Measurements from ENCODE around the gene FAM89B. TPM values are rescaled to one million over a fixed set of nuclear protein-coding genes. Genes with fewer than 3 reads are reported as not detected.

FAM89B gene
- total and polyA plus RNA-seq, 2 of the 8 experiments (the other 6 are each of a cell fraction or from before 2014, with no cell fraction given): 15.8 to 32.4 TPM

DNA sequence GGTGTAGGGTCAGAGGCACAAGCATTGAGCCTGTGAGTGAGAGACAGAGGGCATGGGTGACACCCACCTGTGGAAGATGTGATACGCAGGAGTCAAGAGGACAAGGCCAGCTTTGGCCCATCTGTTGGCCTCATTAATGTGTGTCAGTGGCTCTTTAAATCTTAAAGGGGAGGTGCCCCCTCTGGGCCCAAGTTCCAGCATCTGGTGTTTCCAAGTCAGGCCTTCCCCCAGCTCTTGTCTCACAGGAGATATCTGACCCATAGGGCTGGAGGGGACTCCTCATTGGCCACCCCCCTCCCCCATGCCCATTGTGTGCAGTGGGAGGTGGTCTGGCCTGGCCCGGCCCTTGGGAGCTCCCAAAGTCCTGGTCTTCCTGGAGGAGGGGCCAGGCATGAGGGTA lies 14.3 kb downstream of the FAM89B start:
- H3K14ac ChIP-seq (ENCODE audit: insufficient read length): no peak overlapping the region
- TF ChIP-seq JUND (IDR thresholded peaks at IDR 0.05; ENCODE audit: low read length): no peak
- TF ChIP-seq BACH1 (IDR thresholded peaks at IDR 0.05; ENCODE audit: low read length): no peak
- TF ChIP-seq, protein P1, sequence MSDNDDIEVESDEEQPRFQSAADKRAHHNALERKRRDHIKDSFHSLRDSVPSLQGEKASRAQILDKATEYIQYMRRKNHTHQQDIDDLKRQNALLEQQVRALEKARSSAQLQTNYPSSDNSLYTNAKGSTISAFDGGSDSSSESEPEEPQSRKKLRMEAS (IDR thresholded peaks at IDR 0.05): no peak
- H3K4me3 ChIP-seq (ENCODE audit: extremely low read depth in 1 of 4, insufficient read depth in 2 of 4, low read depth in 3 of 4, low read length in 4 of 4): no peak overlapping the region
- no peak overlapping the region for H3K4ac ChIP-seq (replicated peaks; ENCODE audit: insufficient read length, low read depth, low read length)
- ChIA-PET CTCF (ENCODE audit: partially characterized antibody) (interaction anchor here (1.0 to 14.5 kb wide), 15 partner anchors 7 to 696 kb away, joined by 3 to 227 read pairs (median 19); partner anchors contain the start of genes EHBP1L1, FAM89B, KCNK7 and ZNRD2), POLR2A (ENCODE audit: partially characterized antibody) (interaction anchor here (0.9 to 4.4 kb wide), 4 partner anchors 10 to 14 kb away, joined by 3 to 36 read pairs (median 18); partner anchors contain the start of genes EHBP1L1 and FAM89B)
- no peaks in the 10 kb centered on the region for H3K9me3 ChIP-seq (ENCODE audit: insufficient read depth in 2 of 2, low read depth in 1 of 2, low read length in 1 of 2)
- H2AFZ ChIP-seq (ENCODE audit: low read length): no peak overlapping the region
- 0 out of 4 replicates have a peak overlapping the region, but pooled peaks of 1 of the 2 experiments have one; percentile 12 for H3K4me2 ChIP-seq (ENCODE audit: insufficient read depth in 1 of 2, low read depth in 2 of 2, low read length in 2 of 2)
- no peaks in the 10 kb centered on the region for H3K79me1 ChIP-seq (ENCODE audit: low read depth, low read length)
- H3K79me2 ChIP-seq (ENCODE audit: control insufficient read depth in 1 of 2, insufficient read depth in 2 of 2, low read length in 2 of 2): no peaks in the 10 kb centered on the region
- H3K56ac ChIP-seq (replicated peaks; ENCODE audit: insufficient read length, low read depth, low read length): no peak overlapping the region
- H3K18ac ChIP-seq (ENCODE audit: extremely low read depth, low read length): no peak overlapping the region
- H4K5ac ChIP-seq (ENCODE audit: insufficient read length, low read depth, low read length): no peak overlapping the region
- H4K91ac ChIP-seq (replicated peaks; ENCODE audit: insufficient read length, low read length): no peak overlapping the region
- 0 out of 2 replicates have a peak overlapping the region, but pooled peaks have one; percentile 36 for H2BK15ac ChIP-seq (ENCODE audit: low read length)
- FAIRE-seq (no peak), DNase-seq (ENCODE audit: low read depth in 1 of 2, low spot score in 2 of 2) (no peak)
- H3K27me3 ChIP-seq (replicated peaks in 1 of 4; ENCODE audit: control insufficient read depth in 3 of 4, extremely low read depth in 1 of 4, insufficient read depth in 3 of 4, low read length in 3 of 4): peaks cover 20 to 58% (median 47%) of the 10 kb centered on the region in 4 experiments
- no peak overlapping the region for H2BK120ac ChIP-seq (replicated peaks; ENCODE audit: low read depth, low read length)
- H2BK20ac ChIP-seq (ENCODE audit: low read length): no peak overlapping the region
- H4K8ac ChIP-seq (ENCODE audit: extremely low read depth, insufficient read depth, low read length): no peak overlapping the region; the same call in 1 of the 2 replicates
- H3K27ac ChIP-seq (ENCODE audit: low read depth, low read length): no peak overlapping the region
- H3K23me2 ChIP-seq (ENCODE audit: low read depth, low read length): peaks cover 4% of the 10 kb centered on the region; the same call in 1 of the 2 replicates
- no peaks in the 10 kb centered on the region for H3K36me3 ChIP-seq (ENCODE audit: control insufficient read depth in 2 of 4, insufficient read depth in 4 of 4, low read length in 3 of 4)
- 72% methylated on average over 2 of the region's 2 CpGs; no CpG with 5 or more reads in 1 of the 2 experiments for WGBS, 2 experiments (ENCODE audit: extremely low coverage in 1 of 2, insufficient coverage in 1 of 2, insufficient read length in 1 of 2, insufficient replicate concordance in 2 of 2, low coverage in 1 of 2, low lambda C conversion rate in 2 of 2, missing lambda C conversion rate in 1 of 2)
- no peak overlapping the region for H2BK5ac ChIP-seq (ENCODE audit: low read depth, low read length)
- peaks cover 3 to 25% (median 9%) of the 10 kb centered on the region in 4 experiments for H3K4me1 ChIP-seq (replicated peaks in 1 of 4; ENCODE audit: control insufficient read depth in 3 of 4, insufficient read depth in 4 of 4, low read length in 3 of 4)
- H2AK5ac ChIP-seq (ENCODE audit: low read depth, low read length): 0 out of 2 replicates have a peak overlapping the region, but pooled peaks have one; percentile 65
- no peak overlapping the region; the same call in 1 of the 2 replicates for H2BK12ac ChIP-seq (ENCODE audit: low read depth, low read length)
- no peak overlapping the region for H3K23ac ChIP-seq (ENCODE audit: insufficient read length)
- H4K20me1 ChIP-seq (replicated peaks in 1 of 2; ENCODE audit: control insufficient read depth in 1 of 2, insufficient read depth in 2 of 2, low read length in 2 of 2): peaks cover 0 to 2% of the 10 kb centered on the region in 2 experiments
- H3K9ac ChIP-seq (replicated peaks in 1 of 4; ENCODE audit: extremely low read depth in 1 of 4, low read depth in 3 of 4, low read length in 3 of 4): no peak overlapping the region

All from H1 (cell line).